SK-N-SH (cell line): Measurements from ENCODE around the gene CLSTN2. TPM values are rescaled to one million over a fixed set of nuclear protein-coding genes. Genes with fewer than 3 reads are reported as not detected.

Experiments
- CTCF ChIA-PET: fragments of 300-600, 350-600 bp; formaldehyde crosslinking; extraction: SDS; loops from one replicate; lab custom pipeline; 2021; lab: Yijun Ruan, JAX
- POLR2A ChIA-PET: fragments of 350-600 bp; sonication (Branson Sonifier 250); formaldehyde crosslinking; extraction: SDS; loops from one replicate; lab custom pipeline; 2020; ENCODE audit warnings: antibody characterized with exemption, inconsistent platforms; lab: Yijun Ruan, JAX
- DNase-seq: peaks from one replicate; pipeline ENCODE4 v3.0.0; 2012
- H2AFZ ChIP-seq: fragments of 200-600 bp; sonication (generic); 2 replicates; pipeline ENCODE4 v1.8.1; 2016; ENCODE audit warnings: antibody characterized with exemption, mild to moderate bottlenecking, low read depth
- H3F3A ChIP-seq: fragments of 200-600 bp; sonication (generic); replicated peaks from 2 replicates; pipeline ENCODE3; 2016; ENCODE audit warnings: antibody characterized with exemption, mild to moderate bottlenecking; ENCODE audit not compliant: insufficient read depth
- H3K27ac ChIP-seq, 2 experiments: fragments of 200-500 bp in 1 of 2; fragments of 200-600 bp in 1 of 2; sonication (Bioruptor generic) in 1 of 2; sonication (generic), shearing (Covaris generic) in 1 of 2; 2 replicates each; pipeline versions ENCODE4 v1.5.1 to v1.6.1; 2014 to 2016; ENCODE audit warnings: low read depth in 2 of 2, inconsistent platforms in 1 of 2, low read length in 1 of 2, mild to moderate bottlenecking in 1 of 2, mixed read lengths in 1 of 2
- H3K27me3 ChIP-seq: fragments of 200-600 bp; sonication (generic), shearing (Covaris generic); 2 replicates; pipeline ENCODE4 v1.6.1; 2016; ENCODE audit warnings: mixed run types; ENCODE audit not compliant: insufficient read depth
- H3K36me3 ChIP-seq, 2 experiments: fragments of 200-500 bp in 1 of 2; fragments of 200-600 bp in 1 of 2; sonication (Bioruptor generic) in 1 of 2; sonication (generic) in 1 of 2; replicated peaks in 1 of 2; 2 replicates each; pipeline versions ENCODE3 to v1.5.1; 2014 to 2016; ENCODE audit warnings: low read length in 1 of 2, mild to moderate bottlenecking in 1 of 2; ENCODE audit not compliant: insufficient read depth in 2 of 2, control insufficient read depth in 1 of 2
- H3K4me1 ChIP-seq, 2 experiments: fragments of 200-500 bp in 1 of 2; fragments of 200-600 bp in 1 of 2; sonication (Bioruptor generic) in 1 of 2; sonication (generic), shearing (Covaris generic) in 1 of 2; 2 replicates each; pipeline versions ENCODE4 v1.5.1 to v1.6.1; 2014 to 2016; ENCODE audit warnings: low read depth in 1 of 2, low read length in 1 of 2, mixed run types in 1 of 2; ENCODE audit not compliant: insufficient read depth in 2 of 2, control insufficient read depth in 1 of 2
- H3K4me2 ChIP-seq: fragments of 200-600 bp; sonication (generic), shearing (Covaris generic); 2 replicates; pipeline ENCODE4 v1.6.1; 2017; ENCODE audit warnings: mixed run types
- H3K4me3 ChIP-seq, 2 experiments: fragments of 200-500 bp in 1 of 2; fragments of 200-600 bp in 1 of 2; sonication (Bioruptor generic) in 1 of 2; sonication (generic), shearing (Covaris generic) in 1 of 2; 2 replicates each; pipeline versions ENCODE4 v1.5.1 to v1.8.1; 2014 to 2016; ENCODE audit warnings: low read depth in 2 of 2, inconsistent platforms in 1 of 2, low read length in 1 of 2, mild to moderate bottlenecking in 1 of 2, mixed read lengths in 1 of 2, moderate library complexity in 1 of 2
- H3K79me2 ChIP-seq: fragments of 200-600 bp; sonication (generic); 2 replicates; pipeline ENCODE4 v1.8.1; 2017; ENCODE audit warnings: mild to moderate bottlenecking; ENCODE audit not compliant: insufficient read depth
- H3K9ac ChIP-seq: fragments of 200-600 bp; sonication (generic); 2 replicates; pipeline ENCODE4 v1.6.1; 2017; ENCODE audit warnings: mixed run types
- H3K9me2 ChIP-seq: fragments of 200-600 bp; sonication (generic); 2 replicates; pipeline ENCODE4 v1.6.1; 2017; ENCODE audit warnings: mixed run types
- H3K9me3 ChIP-seq: fragments of 200-600 bp; sonication (generic); 2 replicates; pipeline ENCODE4 v1.6.1; 2017; ENCODE audit warnings: mixed run types, mild to moderate bottlenecking, moderate library complexity
- H4K20me1 ChIP-seq: fragments of 200-600 bp; sonication (generic); 2 replicates; pipeline ENCODE4 v1.6.1; 2017; ENCODE audit warnings: mild to moderate bottlenecking, mixed run types; ENCODE audit not compliant: insufficient read depth
- CTCF ChIP-seq: fragments of 200-600 bp; sonication (generic); IDR thresholded peaks from 2 replicates; pipeline ENCODE4 v1.6.1; 2017; ENCODE audit warnings: antibody characterized with exemption, mild to moderate bottlenecking, moderate library complexity
- EZH2phosphoT487 ChIP-seq: fragments of 200-600 bp; sonication (generic); IDR thresholded peaks from 2 replicates; pipeline ENCODE4 v1.6.1; 2017; ENCODE audit warnings: low read depth, mixed run types, mild to moderate bottlenecking, antibody characterized with exemption, moderate library complexity, borderline replicate concordance
- FOXJ3 ChIP-seq: sonication (generic); formaldehyde crosslinking; IDR thresholded peaks from 2 replicates; pipeline ENCODE4 v1.5.1; 2020; ENCODE audit warnings: mild to moderate bottlenecking, missing genetic modification reagents
- GABPA ChIP-seq: IDR thresholded peaks from 2 replicates; pipeline ENCODE4 v1.4.0; 2012; ENCODE audit warnings: low read depth, mild to moderate bottlenecking
- JUND ChIP-seq: IDR thresholded peaks from 2 replicates; pipeline ENCODE4 v1.4.0; 2012
- MAX ChIP-seq: IDR thresholded peaks from 2 replicates; pipeline ENCODE4 v1.4.0; 2012; ENCODE audit warnings: low read depth
- NFIC ChIP-seq: IDR thresholded peaks from 2 replicates; pipeline ENCODE4 v1.4.0; 2012; ENCODE audit warnings: borderline replicate concordance
- NRF1 ChIP-seq: IDR thresholded peaks from 2 replicates; pipeline ENCODE4 v1.6.1; 2012; ENCODE audit warnings: low read depth, mild to moderate bottlenecking, low read length
- RCOR1 ChIP-seq: fragments of 150-350 bp; IDR thresholded peaks from 2 replicates; pipeline ENCODE4 v1.6.1; 2017; ENCODE audit warnings: antibody characterized with exemption, low read length
- RXRA ChIP-seq: IDR thresholded peaks from 2 replicates; pipeline ENCODE4 v1.4.0; 2012; ENCODE audit warnings: low read depth, mild to moderate bottlenecking, borderline replicate concordance
- SMC3 ChIP-seq: IDR thresholded peaks from 2 replicates; pipeline ENCODE4 v1.6.1; 2012; ENCODE audit warnings: low read depth, low read length, improper control_type of control experiment
- TEAD4 ChIP-seq: IDR thresholded peaks from 2 replicates; pipeline ENCODE4 v1.4.0; 2012; ENCODE audit warnings: mild to moderate bottlenecking, borderline replicate concordance; ENCODE audit not compliant: insufficient read depth
- USF2 ChIP-seq: fragments of 150-350 bp; IDR thresholded peaks from 2 replicates; pipeline ENCODE4 v1.6.1; 2017; ENCODE audit warnings: antibody characterized with exemption, low read length, low read depth, borderline replicate concordance
- YY1 ChIP-seq: IDR thresholded peaks from 2 replicates; pipeline ENCODE4 v1.4.0; 2012; ENCODE audit warnings: low read depth, mild to moderate bottlenecking
- ZBTB33 ChIP-seq: IDR thresholded peaks from 2 replicates; pipeline ENCODE4 v1.4.0; 2012; ENCODE audit warnings: low read depth, borderline replicate concordance
- whole genome bisulfite sequencing: methylation state at CpG from one replicate; pipeline ENCODE4 v1.1.6; 2017; ENCODE audit warnings: low lambda C conversion rate; 5-methylcytosine and 5-hydroxymethylcytosine counted together
- polyA plus RNA-seq, 3 experiments: library from polyadenylated mRNA; depleted of rRNA; stranded (reverse); fragments of >200 nt; gene quantifications; 2 replicates each; pipeline ENCODE4 v1.2.3, GENCODE V29; 2012

Gene CLSTN2
- polyA plus RNA-seq, 1 of the 3 experiments (the other 2 are of a cell fraction) = 0.02 TPM

- CTCF ChIA-PET = no interaction called here
- TF ChIP-seq GABPA (no peak), JUND (no peak)
- no peaks in the 10 kb centered on the region for H3K9me2 ChIP-seq
- no peak overlapping the region for H3K9ac ChIP-seq
- H3F3A ChIP-seq = no peaks in the 10 kb centered on the region
- no peaks in the 10 kb centered on the region for H3K36me3 ChIP-seq
- no peak for DNase-seq
- H3K4me3 ChIP-seq = no peak overlapping the region
- no peak overlapping the region for H2AFZ ChIP-seq
- H3K79me2 ChIP-seq = no peaks in the 10 kb centered on the region
- H3K27me3 ChIP-seq = no peaks in the 10 kb centered on the region
- H3K4me1 ChIP-seq = no peaks in the 10 kb centered on the region
- POLR2A ChIA-PET = no interaction called here
- no peaks in the 10 kb centered on the region for H3K9me3 ChIP-seq
- no peaks in the 10 kb centered on the region for H4K20me1 ChIP-seq
- 23% methylated on average over 4 of the region's 4 CpGs for WGBS
- no peak overlapping the region for H3K4me2 ChIP-seq
- H3K27ac ChIP-seq = no peak overlapping the region
Observed at GRCh38 chr3:140349938-140350337, 415.0 kb downstream of the CLSTN2 start.

GRCh38 chr3:140351466-140351865 is 416.5 kb downstream of the CLSTN2 start:
- H2AFZ ChIP-seq = no peak overlapping the region
- TF ChIP-seq NFIC (no peak), RCOR1 (no peak), ZBTB33 (no peak), SMC3 (no peak), YY1 (no peak), EZH2phosphoT487 (no peak), CTCF (no peak)
- H3K36me3 ChIP-seq = no peaks in the 10 kb centered on the region
- no peaks in the 10 kb centered on the region for H3K9me3 ChIP-seq
- H3K27me3 ChIP-seq = no peaks in the 10 kb centered on the region
- H3F3A ChIP-seq = no peaks in the 10 kb centered on the region
- H3K4me2 ChIP-seq = no peak overlapping the region
- H4K20me1 ChIP-seq = no peaks in the 10 kb centered on the region
- H3K27ac ChIP-seq = no peak overlapping the region
- POLR2A ChIA-PET = no interaction called here
- 8% methylated on average over 3 of the region's 3 CpGs for WGBS
- H3K4me3 ChIP-seq = no peak overlapping the region
- no peak overlapping the region for H3K9ac ChIP-seq
- DNase-seq = no peak
- CTCF ChIA-PET = no interaction called here
- no peaks in the 10 kb centered on the region for H3K9me2 ChIP-seq
- no peaks in the 10 kb centered on the region for H3K4me1 ChIP-seq
- no peaks in the 10 kb centered on the region for H3K79me2 ChIP-seq

- 7% methylated on average over 3 of the region's 3 CpGs for WGBS
Observed at GRCh38 chr3:140355481-140355880, 420.5 kb downstream of the CLSTN2 start.

More at GRCh38 chr3:140355481-140355880, 420.5 kb downstream of the CLSTN2 start:
- no peak overlapping the region for H3K4me2 ChIP-seq
- H3K4me3 ChIP-seq = no peak overlapping the region
- H3F3A ChIP-seq = no peaks in the 10 kb centered on the region
- POLR2A ChIA-PET = no interaction called here
- H3K9me3 ChIP-seq = no peaks in the 10 kb centered on the region
- H3K79me2 ChIP-seq = no peaks in the 10 kb centered on the region
- H2AFZ ChIP-seq = no peak overlapping the region
- CTCF ChIA-PET = no interaction called here
- no peaks in the 10 kb centered on the region for H3K9me2 ChIP-seq
- H4K20me1 ChIP-seq = no peaks in the 10 kb centered on the region
- H3K27me3 ChIP-seq = no peaks in the 10 kb centered on the region
- no peaks in the 10 kb centered on the region for H3K36me3 ChIP-seq
- TF ChIP-seq RXRA = no peak
- TF ChIP-seq TEAD4 = no peak
- no peak for TF ChIP-seq NRF1
- TF ChIP-seq CTCF = no peak
- TF ChIP-seq FOXJ3 (CRISPR knock-in tag) = no peak
- no peak for TF ChIP-seq USF2
- TF ChIP-seq MAX = no peak
- TF ChIP-seq, all 33 proteins: peak for 0
- Histone ChIP-seq H3K4me1 (no peaks in the 10 kb centered on the region), H3K9ac (no peak overlapping the region), H3K27ac (no peak overlapping the region)
- DNase-seq = no peak
